ACHN (cell line): ENCODE measurements around the gene SPSB1.
A peak's percentile ranks its signal among the peaks of the same experiment; 100 is the strongest.
"Not testable (repeated sequence)": the region's sequence is repeated elsewhere in the genome, so short reads cannot be mapped to it uniquely, and the experiment has no call there.

Experiments
- DNase-seq: peaks from one replicate; pipeline ENCODE4 v3.0.0-alpha.2; 2015
- in situ Hi-C: cut with HindIII; loops from 2 replicates; pipeline ENCODE4 v1.10.0; 2017; ENCODE audit warnings: low sequenced_read_pairs, low pct_ligation_motif_present, low pct_unique_long_range_greater_than_20kb

Gene SPSB1

DNA sequence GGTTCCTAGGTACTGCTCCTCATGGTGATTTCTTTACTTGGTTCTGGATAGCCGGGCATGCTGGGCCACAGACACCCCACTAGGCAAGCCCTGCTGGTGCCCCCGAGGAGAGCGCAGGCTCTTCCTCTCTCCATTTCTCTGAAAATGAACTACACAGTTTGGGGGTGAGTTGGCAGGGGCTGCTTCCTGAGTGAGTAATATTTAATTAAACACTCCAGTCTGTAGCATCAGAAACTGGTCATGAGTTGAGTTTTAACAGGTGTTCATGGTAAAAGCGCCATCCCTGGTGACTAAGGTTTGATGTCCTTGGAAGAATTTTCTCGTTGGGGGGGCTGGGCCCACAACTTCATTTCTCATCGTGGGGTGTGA lies 1.7 kb downstream of the SPSB1 start:
- in situ Hi-C loops: no loop called here
- DNase-seq: peak; percentile 73

DNA sequence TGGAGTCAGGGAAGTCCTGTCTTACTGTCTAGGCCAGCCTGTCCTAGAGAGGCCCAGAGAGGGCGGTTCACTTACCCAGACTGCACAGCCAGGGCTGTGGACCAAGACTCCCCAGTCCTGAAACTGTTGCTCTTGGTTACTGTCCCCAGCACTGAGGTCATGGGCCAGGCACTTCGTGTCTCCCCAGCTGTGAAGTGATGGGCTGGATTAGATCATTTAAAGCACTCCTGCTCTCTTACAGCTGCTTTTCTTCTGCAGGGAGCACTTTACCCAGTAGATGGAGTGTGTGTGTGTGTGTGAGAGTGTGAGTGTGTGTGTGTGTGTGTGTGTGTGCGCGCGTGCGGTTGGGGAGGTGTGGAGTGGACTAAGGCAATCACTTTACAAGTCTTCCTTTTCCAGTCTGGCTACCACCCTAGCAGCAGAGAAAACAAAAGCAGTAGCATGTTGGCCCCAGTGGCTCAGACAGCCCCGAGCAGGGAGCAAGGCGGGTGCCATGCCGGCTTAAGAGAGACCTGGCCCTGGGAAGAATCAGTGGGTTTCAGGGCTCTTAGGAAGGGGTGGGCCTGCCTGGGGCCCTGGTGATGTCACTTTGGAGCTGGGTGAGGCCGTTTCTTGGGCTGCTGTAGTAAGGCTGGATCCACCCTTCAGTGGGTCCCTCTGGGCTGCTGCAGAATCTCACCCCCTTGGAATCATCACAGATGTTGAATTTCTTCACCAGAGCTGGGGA lies 2.4 kb downstream of the SPSB1 start:
- peak; percentile 39 for DNase-seq
- in situ Hi-C loops: no loop called here

DNA sequence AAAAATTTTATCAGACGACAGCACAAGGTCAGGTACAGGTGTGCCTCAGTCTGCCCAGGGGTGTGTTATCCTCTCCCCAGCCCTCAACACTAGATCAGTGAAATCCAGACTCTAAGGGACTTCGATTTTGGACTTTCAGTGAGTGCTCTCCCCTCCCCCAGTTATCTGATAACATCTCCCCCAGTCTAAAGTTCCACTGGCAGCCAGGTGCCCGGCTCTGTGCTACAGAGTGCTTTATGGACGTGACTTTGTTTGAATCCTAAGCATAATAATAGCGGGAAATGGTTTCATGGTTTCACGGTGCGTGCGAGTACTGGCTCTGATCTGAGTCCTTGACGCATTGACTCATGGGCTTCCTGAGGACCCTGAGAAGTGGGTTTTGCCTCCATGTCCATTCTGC lies 3.2 kb downstream of the SPSB1 start:
- in situ Hi-C loops: no loop called here
- DNase-seq: no peak

DNA sequence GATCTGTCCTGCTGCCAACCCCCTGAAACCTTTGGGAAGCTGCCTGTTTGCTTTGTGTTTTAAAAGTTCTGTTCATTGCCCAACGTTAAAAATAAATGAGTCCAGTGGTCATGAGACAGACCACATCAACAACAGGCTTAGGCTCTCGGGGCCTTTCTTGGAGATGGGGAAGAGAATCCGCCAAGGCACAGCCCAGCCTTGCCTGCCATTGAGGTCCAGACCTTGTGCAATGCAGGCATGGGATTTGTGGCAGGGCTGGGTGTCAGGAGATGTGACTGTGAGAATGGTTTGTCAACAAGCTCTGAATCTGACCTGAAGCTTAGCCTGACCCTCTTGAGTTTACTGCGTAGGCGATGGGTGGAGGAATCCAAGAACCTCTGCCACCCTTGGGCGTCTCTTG lies 4.2 kb downstream of the SPSB1 start:
- in situ Hi-C loops: no loop called here
- DNase-seq: no peak

DNA sequence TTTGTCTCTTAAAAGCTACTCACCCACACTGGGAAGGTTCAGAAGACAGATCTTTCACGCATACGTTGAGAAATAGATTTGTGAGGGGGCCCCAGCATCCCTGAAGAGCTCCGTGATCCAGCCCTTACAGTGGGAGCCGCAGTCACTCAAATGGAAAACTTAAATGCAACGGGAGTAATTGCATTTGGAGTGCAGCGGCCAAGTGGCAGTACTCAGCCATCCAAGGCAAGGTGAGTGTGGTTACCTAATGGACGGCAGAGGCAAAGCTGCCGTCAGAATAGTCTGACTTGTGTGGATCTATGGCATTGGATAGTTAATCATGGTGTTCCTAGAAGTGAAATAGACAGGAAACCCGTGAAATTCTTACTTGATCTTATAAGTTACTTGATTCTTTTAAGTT lies 5.1 kb downstream of the SPSB1 start:
- no peak for DNase-seq
- in situ Hi-C loops: no loop called here

DNA sequence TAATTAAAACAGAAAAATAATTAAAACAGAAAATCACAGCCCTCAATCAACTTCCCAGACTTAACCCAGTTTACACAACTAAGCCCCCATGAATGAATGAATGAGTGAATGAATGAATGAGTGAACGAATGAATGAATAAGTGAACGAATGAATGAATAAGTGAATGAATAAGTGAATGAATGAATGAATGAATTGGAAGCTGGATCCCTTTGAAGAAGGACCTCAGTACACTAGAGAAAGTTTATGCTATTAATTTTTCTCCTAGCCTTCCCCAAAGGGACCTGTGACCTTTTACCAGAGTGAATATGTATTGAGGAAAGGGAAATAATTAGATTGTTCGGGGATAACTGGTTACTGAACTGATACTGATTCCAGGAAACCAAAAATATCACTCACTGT lies 5.6 kb downstream of the SPSB1 start:
- in situ Hi-C loops: no loop called here
- DNase-seq: no peak

DNA sequence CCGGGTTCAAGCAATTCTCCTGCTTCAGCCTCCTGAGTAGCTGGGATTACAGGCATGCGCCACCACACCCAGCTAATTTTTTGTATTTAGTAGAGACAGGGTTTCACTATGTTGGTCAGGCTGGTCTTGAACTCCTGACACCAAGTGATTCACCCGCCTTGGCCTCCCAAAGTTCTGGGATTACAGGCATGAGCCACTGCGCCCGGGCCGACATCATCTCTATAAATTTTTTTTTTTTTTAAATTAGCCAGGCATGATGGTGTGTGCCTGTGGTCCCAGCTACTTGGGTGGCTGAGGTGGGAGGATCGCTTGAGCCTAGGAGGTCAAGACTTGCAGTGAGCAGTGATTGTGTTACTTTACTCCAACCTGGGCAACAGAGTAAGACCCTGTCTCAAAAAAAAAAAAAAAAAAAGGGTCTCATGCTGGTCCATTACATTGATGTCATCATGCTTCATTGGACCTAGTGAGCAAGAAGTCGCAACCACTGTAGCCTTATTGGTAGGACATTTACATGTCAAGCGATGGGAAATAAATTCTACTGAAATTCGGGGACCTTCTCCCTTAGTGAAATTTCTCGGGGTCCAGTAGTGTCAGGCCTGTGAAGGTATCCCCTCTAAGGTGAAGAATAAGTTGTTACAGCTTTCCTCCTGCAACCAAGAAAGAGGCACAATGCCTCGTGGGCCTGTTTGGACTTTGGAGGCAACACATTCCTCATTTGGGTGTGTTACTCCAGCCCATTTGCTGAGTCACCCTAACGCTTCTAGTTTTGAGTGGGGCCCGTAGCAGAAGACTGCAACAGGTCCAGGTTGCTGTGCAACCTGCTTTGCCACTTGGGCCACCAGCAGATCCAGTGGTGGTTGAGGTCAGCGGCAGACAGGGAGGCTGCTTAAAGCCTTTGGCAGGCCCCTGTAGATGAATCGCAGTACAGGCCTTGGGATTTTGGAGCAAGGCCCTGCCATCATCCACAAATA lies 7.2 kb downstream of the SPSB1 start:
- in situ Hi-C loops: not testable (repeated sequence)
- peak; percentile 42 for DNase-seq

DNA sequence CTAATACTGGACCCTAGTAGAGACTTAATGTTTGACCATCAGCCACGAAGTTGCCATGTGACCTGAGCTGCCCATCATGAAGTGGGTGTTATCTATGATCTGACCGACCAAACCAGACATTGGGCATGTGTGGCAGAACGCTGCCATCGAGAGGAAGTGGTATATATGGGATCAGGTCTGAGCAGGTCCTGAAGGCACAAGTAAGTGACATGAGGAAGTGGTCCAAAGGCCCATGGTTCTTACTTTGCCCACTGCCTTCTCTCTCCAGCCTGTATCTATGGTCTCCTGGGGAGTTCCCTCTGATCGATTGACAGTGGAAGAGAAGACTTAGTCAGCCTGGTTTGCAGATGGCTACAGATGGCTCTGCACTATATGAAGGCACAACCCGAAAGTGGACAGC lies 7.9 kb downstream of the SPSB1 start:
- in situ Hi-C loops: no loop called here
- no peak for DNase-seq

DNA sequence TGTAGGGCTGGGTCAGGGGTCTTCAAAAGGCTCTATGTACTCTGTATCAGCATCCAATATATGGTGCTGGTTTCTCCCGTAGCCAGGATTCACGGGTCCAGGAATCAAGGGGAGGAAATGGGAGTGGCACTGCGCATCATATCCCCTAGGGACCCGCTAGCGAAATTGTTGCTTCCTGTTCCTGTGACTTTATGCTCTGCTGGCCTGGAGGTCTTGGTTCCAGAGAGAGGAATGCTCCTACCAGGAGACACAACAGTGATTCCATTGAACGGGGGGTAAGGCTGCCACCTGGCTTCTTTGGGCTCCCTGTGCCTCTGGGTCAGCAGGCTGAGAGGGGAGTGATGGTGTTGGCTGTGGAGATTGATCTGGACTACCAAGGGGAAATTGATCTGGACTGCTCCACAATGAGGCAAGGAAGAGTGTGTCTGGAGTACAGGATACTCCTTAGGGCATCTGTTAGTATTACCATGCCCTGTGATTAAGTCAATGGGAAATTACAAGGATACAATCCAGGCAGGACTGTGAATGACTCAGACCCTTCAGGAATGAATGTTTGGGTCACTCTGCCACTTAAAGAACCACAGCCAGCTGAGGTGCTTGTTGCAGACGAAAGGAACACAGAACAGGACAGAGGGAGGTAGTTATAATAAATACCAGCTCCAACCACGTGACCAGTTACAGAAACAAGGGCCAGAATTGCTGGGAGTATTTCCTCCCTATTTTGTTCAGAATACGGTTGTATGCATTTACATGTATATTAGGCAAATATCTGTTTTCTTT lies 10.2 kb downstream of the SPSB1 start:
- in situ Hi-C loops: no loop called here
- DNase-seq: peak; percentile 93

DNA sequence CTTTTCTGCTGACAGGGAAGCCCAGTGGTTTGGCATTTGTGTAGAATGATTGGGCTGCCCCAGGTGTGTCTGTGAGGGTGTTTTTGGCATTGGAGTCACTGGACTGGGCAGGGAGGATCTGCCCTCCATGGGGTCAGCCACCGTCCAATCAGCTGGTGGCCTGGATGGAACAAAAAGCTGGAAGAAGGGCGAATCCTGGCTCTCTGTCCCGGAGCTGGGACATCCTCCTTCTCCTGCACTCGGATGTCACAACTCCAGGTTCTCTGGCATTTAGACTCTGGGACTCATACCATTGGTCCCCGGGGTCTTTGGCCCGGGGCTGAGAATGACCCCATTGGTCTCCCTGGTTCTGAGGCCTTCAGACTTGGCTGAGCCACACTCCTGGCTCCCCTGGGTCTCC lies 11.2 kb downstream of the SPSB1 start:
- DNase-seq: no peak
- in situ Hi-C loops: no loop called here

DNA sequence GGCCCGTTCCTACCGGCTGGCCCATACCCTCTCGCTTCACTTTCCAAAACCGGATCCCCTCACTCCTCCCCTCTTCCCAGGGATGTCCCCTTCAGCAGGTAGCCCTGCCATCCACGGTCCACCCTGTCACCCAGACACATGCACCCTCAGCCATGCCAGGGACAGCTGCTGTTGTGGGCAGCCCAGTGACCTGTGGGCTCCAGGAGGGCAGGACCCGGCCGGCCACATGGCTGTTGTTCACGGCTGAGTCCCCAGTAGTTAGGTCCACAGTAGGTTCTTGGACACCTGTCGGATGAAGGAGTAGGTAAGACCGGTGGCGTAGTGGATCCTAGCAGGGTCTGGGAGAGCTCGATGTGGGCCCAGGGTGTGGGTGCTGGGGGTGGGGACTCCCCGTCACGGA lies 12.5 kb downstream of the SPSB1 start:
- in situ Hi-C loops: no loop called here
- no peak for DNase-seq

DNA sequence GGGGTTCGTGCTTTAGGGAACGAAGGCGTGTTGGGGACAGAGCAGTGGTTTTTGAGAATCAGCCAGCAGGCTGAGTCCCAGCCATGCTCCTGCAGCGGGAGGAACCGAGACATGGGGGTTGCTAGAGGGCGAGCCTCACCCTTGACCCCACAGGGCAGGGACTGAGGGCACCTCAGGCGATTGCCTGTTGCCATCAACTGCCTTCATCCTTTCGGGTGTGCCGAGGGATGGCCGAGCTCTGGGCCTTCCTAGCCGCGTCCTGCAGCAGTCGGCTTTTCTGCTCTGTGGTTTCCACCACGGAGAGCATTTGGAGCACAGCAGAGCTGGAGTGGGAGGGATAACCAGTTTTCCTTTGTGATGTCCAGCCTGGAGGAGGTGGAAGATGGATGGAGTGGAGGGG lies 13.3 kb downstream of the SPSB1 start:
- no peak for DNase-seq
- in situ Hi-C loops: no loop called here

DNA sequence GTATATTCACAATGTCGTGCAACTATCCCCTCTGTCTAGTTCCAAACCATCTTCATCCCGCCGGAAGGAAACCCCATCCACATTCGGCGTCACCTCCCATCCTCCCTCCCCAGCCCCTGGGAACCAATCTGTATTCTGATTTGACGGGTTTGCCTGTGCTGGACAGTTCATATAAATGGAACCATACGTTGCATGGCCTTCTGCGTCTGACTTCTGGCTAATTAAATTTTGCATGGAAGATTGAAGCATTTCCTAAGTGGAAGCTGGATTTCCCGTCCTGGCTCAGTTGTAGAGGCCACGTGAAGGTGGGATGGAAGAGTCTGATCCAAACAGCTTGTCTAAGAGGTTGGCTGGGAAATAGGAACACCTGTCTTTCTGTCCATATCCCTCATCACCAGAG lies 14.6 kb downstream of the SPSB1 start:
- DNase-seq: no peak
- in situ Hi-C loops: no loop called here

DNA sequence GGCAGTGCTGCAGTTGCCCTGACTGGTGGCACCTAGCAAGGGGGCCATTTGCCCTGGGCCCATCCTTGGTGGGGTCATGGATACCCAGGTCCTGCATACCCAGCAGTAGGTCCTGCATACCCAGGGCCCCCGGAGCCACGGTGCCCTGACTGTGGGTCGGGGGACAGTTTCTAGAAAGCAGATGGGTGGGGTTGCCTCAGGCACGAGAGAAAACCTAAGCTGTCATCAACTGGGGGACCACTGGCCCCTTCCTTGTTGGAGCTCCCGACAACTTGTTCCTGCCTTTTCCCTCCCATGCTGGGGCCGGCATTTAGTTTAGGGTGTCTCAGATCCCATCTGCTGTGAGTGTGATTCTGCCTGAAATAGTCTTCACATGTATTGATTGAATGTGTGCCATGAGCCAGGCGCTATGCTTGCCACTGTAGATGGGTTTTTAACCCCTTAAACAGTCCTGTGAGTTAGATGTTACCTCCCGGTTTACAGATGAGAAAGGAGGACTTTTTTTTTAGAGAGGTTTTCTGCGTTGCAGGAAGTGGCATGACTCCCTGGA lies 15.6 kb downstream of the SPSB1 start:
- in situ Hi-C loops: no loop called here
- no peak for DNase-seq

DNA sequence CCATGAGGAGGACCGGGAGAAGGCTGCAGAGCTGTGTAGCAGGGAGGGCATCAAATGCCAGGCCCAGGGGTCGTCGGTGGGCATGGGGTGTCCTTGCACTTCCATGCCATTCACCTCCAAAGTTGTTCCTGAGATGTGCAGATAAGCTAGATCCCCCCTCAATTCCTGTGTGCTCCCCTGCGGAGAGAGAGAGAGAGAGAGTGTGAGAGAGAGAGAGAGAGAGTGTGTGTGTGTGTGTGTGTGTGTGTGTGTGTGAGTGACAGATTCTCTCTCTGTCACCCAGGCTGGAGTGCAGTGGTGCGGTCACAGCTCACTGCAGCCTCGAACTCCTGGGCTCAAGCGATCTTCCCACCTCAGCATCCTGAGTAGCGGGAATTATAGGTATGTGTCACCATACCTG lies 16.4 kb downstream of the SPSB1 start:
- DNase-seq: no peak
- in situ Hi-C loops: no loop called here

DNA sequence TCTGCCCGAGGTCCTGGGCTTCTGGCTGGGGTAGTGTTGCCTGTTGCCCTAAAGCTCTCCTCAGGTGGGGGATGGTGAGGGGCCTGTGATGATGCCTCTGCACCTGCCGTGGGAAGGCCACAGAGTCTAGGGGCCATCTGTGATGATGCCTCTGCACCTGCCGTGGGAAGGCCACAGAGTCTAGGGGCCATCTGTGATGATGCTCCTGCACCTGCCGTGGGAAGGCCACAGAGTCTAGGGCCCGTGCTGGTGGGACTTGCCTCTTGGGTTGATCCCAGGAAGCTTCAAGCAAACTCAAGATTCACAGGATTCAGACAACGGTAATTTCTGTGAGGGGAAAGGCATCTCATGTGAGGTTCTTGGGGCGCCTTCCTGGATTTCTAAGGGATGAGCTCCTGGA lies 17.3 kb downstream of the SPSB1 start:
- no peak for DNase-seq
- in situ Hi-C loops: no loop called here

DNA sequence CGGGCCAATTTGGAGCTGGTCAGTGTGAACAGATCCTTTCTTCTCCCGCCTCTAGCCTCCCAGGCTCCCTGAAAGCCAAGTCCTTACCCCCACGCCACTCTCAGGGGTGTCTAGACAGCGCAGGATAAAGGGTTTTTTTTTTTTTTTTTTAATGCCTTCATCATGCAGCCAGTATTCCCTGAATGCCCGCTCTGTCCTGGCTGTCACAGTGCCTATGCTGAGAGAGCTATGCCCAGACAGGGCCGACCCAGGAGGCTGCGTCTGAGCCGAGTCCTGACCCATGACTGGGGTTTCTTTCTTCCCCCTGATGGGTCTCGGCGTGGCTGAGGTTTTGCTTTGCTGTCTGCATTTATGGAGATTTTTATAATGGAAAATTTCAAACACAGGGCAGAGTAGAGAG lies 18.3 kb downstream of the SPSB1 start:
- DNase-seq: no peak
- in situ Hi-C loops: no loop called here

DNA sequence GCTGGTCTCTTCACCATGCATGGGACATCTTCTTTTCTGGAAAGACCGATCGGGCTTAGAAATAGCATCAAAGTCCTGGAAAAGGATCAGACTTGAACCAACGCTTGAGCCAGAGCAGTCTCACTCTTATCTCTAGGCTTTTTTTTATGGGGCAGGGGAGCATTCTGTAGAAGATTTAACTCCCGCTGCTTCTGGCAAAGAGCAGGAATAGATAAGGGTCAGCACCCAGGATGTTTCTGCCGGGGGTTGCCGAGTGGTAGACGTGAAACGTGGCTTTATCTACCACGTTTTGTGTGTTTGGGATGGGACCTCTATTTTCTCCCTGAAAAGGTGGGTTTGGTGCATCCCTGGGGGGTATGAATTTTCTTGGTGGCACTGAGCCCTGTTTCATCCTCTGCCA lies 18.8 kb downstream of the SPSB1 start:
- in situ Hi-C loops: no loop called here

DNA sequence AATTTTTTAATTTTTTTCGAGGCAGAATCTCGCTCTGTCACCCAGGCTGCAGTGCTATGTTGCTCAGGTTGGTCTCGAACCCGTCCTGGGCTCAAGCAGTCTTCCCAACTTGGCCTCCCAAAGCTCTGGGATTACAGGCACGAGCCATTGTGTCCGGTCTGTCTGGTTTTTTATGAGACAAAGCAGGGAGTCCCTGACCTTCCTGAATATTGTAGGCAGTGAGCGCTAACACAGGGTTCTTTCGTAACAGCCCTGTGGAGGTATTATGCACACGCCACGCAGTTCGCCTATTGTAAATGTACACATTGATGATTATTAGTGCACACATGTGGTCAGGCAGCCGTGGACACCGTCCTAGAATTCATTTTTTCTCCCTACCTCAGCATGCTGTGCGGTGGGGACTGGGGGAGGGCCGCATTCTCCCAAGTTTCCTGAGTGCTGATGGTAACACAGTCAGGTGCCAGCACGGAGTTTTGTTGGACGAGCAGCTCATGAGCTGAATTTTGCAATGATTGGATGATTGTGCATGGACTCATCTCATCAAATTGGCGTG lies 19.6 kb downstream of the SPSB1 start:
- in situ Hi-C loops: no loop called here
- DNase-seq: no peak

More for the DNA sequence above, 18.8 kb downstream of the SPSB1 start:
- no peak for DNase-seq
